ENCODE results near the gene CR1.

GRCh38 chr1:207670997-207671396 is 175.0 kb downstream of the CR1 start:
- TF ChIP-seq CTCF (IDR thresholded peaks at IDR 0.05) = no peak
- no peak for TF ChIP-seq POLR2A (IDR thresholded peaks at IDR 0.05)
